HEK293 (cell line): ENCODE data around the gene MESP2.

Experiments used
- ATF2 ChIP-seq: fragments of 450-650 bp; formaldehyde crosslinking; IDR thresholded peaks from 2 replicates; pipeline ENCODE4 v1.5.1; 2016; ENCODE audit warnings: missing biosample characterization, missing genetic modification characterization, low read depth
- BCL6B ChIP-seq: fragments of 450-650 bp; formaldehyde crosslinking; IDR thresholded peaks from 2 replicates; pipeline ENCODE4 v1.5.1; 2017; ENCODE audit warnings: missing biosample characterization, missing genetic modification characterization
- CTCF ChIP-seq: fragments of 450-650 bp; formaldehyde crosslinking; IDR thresholded peaks from 2 replicates; pipeline ENCODE4 v1.5.1; 2016; ENCODE audit warnings: missing biosample characterization, missing genetic modification characterization
- TRIM28 ChIP-seq: IDR thresholded peaks from 2 replicates; pipeline ENCODE4 v1.6.1; 2011; ENCODE audit warnings: low read length, control low read depth, borderline replicate concordance
- ZFP69B ChIP-seq: fragments of 450-650 bp; formaldehyde crosslinking; IDR thresholded peaks from 2 replicates; pipeline ENCODE4 v1.5.1; 2016; ENCODE audit warnings: missing biosample characterization, missing genetic modification characterization
- ZNF274 ChIP-seq, 2 experiments: fragments of 200-500 bp in 1 of 2; fragments of 450-650 bp in 1 of 2; sonication (Bioruptor generic) in 1 of 2; formaldehyde crosslinking in 1 of 2; IDR thresholded peaks; 2 replicates each; pipeline versions ENCODE4 v1.5.1 to v1.6.1; 2014 to 2016; ENCODE audit warnings: borderline replicate concordance in 1 of 2, inconsistent platforms in 1 of 2, low read length in 1 of 2, missing biosample characterization in 1 of 2, missing genetic modification characterization in 1 of 2
- ZNF654 ChIP-seq: fragments of 450-650 bp; formaldehyde crosslinking; IDR thresholded peaks from 2 replicates; pipeline ENCODE4 v1.5.1; 2016; ENCODE audit warnings: low read depth, missing biosample characterization, missing genetic modification characterization
- ZNF677 ChIP-seq: fragments of 450-650 bp; IDR thresholded peaks from 2 replicates; pipeline ENCODE4 v1.5.0; 2018; ENCODE audit warnings: missing biosample characterization, mild to moderate bottlenecking, missing genetic modification characterization, moderate library complexity
- ZNF704 ChIP-seq: fragments of 450-650 bp; formaldehyde crosslinking; IDR thresholded peaks from 2 replicates; pipeline ENCODE4 v1.5.1; 2016; ENCODE audit warnings: missing biosample characterization, missing genetic modification characterization

- no peak for TF ChIP-seq ZNF274 (IDR thresholded peaks at IDR 0.05; ENCODE audit: low read length)
- no peak for TF ChIP-seq ZNF274 (tag by site-specific recombination; IDR thresholded peaks at IDR 0.05; ENCODE audit: borderline replicate concordance)
- no peak for TF ChIP-seq ZNF654 (tag by site-specific recombination)
- TF ChIP-seq ZNF677 (tag by site-specific recombination): no peak
- TF ChIP-seq ATF2 (tag by site-specific recombination): no peak
- no peak for TF ChIP-seq BCL6B
- TF ChIP-seq CTCF (tag by site-specific recombination): no peak
- TF ChIP-seq TRIM28: no peak
- no peak for TF ChIP-seq ZNF704
- no peak for TF ChIP-seq ZFP69B
These were observed 16.1 kb downstream of the MESP2 start for GRCh38 chr15:89792106-89792805.
